ENCODE results near the gene SERINC5. TPM values are rescaled to one million over a fixed set of nuclear protein-coding genes. Genes with fewer than 3 reads are reported as not detected.

SERINC5 gene
- total and polyA plus RNA-seq, 2 of the 4 experiments (the other 2 are of a cell fraction) = 5.0 to 8.1 TPM

GRCh38 chr5:80172067-80172695 is 83.7 kb downstream of the SERINC5 start:
- ChIA-PET POLR2A (ENCODE audit: unreplicated experiment) (no interaction called here), CTCF (no interaction called here)
- no peak overlapping the region for H3K18ac ChIP-seq (ENCODE audit: low read depth, low read length)
- H2BK120ac ChIP-seq (ENCODE audit: low read depth, low read length) = no peak overlapping the region
- no peaks in the 10 kb centered on the region for H4K20me1 ChIP-seq (ENCODE audit: insufficient read depth, low read length)
- no peak for ATAC-seq (ENCODE audit: low read depth)
- no peak overlapping the region for H3K14ac ChIP-seq (replicated peaks; ENCODE audit: low read depth, low read length)
- TF ChIP-seq MXI1 (IDR thresholded peaks at IDR 0.05; ENCODE audit: borderline replicate concordance, low read depth, low read length) (no peak), MAFK (IDR thresholded peaks at IDR 0.05; ENCODE audit: low read depth, low read length) (no peak), RFX5 (IDR thresholded peaks at IDR 0.05; ENCODE audit: low read depth, low read length) (no peak), BHLHE40 (IDR thresholded peaks at IDR 0.05; ENCODE audit: low read depth, low read length) (no peak), ELK1 (IDR thresholded peaks at IDR 0.05; ENCODE audit: borderline replicate concordance, low read depth, low read length) (no peak), FOS (IDR thresholded peaks at IDR 0.05; ENCODE audit: low read depth, low read length) (no peak), RAD21 (IDR thresholded peaks at IDR 0.05; ENCODE audit: low read length) (no peak), CTCF (conservative IDR thresholded peaks at IDR 0.05; ENCODE audit: low read depth, low read length) (no peak), CEBPB (IDR thresholded peaks at IDR 0.05; ENCODE audit: low read depth, low read length) (no peak), SMC3 (IDR thresholded peaks at IDR 0.05; ENCODE audit: low read depth, low read length) (no peak), USF2 (IDR thresholded peaks at IDR 0.05; ENCODE audit: low read depth, low read length) (no peak), MAZ (IDR thresholded peaks at IDR 0.05; ENCODE audit: borderline replicate concordance, low read depth, low read length) (no peak), NFE2L2 (IDR thresholded peaks at IDR 0.05; ENCODE audit: low read depth, low read length) (no peak), CHD1 (IDR thresholded peaks at IDR 0.05; ENCODE audit: low read depth, low read length) (no peak), RCOR1 (IDR thresholded peaks at IDR 0.05; ENCODE audit: insufficient replicate concordance, low read length) (no peak), POLR2A (IDR thresholded peaks at IDR 0.05; ENCODE audit: low read depth, low read length) (no peak)
- no peak overlapping the region for H2BK5ac ChIP-seq (ENCODE audit: low read depth, low read length, poor library complexity, severe bottlenecking)
- dilution Hi-C loops (cut with HindIII; ENCODE audit: low sequenced_read_pairs, unreplicated experiment) = no loop called here
- no peak overlapping the region for H2AFZ ChIP-seq (replicated peaks; ENCODE audit: low read length, poor library complexity)
- no peak overlapping the region for H3K27ac ChIP-seq (ENCODE audit: insufficient read depth, low read length)
- no peak overlapping the region for H4K91ac ChIP-seq (ENCODE audit: insufficient read depth, low read depth, low read length)
- H4K5ac ChIP-seq (ENCODE audit: low read depth, low read length) = no peak overlapping the region
- DNase-seq = no peak
- H3K27me3 ChIP-seq (ENCODE audit: control insufficient read depth, insufficient read depth, low read length) = no peaks in the 10 kb centered on the region
- no peak overlapping the region for H2BK20ac ChIP-seq (ENCODE audit: low read depth, low read length)
- no peaks in the 10 kb centered on the region; a peak in 1 of 4 replicates for H3K79me1 ChIP-seq (ENCODE audit: low read depth in 1 of 2, low read length in 2 of 2)
- intact Hi-C loops (cut with micrococcal nuclease) = no loop called here
- no peak overlapping the region for H2BK15ac ChIP-seq (ENCODE audit: low read depth, low read length)
- 100% methylated on average over 1 of the region's 9 CpGs; no CpG with 5 or more reads in 1 of the 2 experiments for WGBS, 2 experiments (ENCODE audit: extremely low coverage in 2 of 2, insufficient read length in 1 of 2)
- H3K56ac ChIP-seq (ENCODE audit: extremely low read depth, insufficient read depth, low read length) = no peak overlapping the region
- no peak overlapping the region for H2AK5ac ChIP-seq (ENCODE audit: low read depth, low read length)
- H3K4me1 ChIP-seq (ENCODE audit: control insufficient read depth, insufficient read depth, low read length) = no peaks in the 10 kb centered on the region
- H3K4me3 ChIP-seq (ENCODE audit: insufficient read depth, low read depth, low read length) = no peak overlapping the region
- in situ Hi-C loops (cut with MboI; ENCODE audit: low sequenced_read_pairs) = no loop called here
- no TSS peak for BruUV-seq (replicated peaks)
- no peaks in the 10 kb centered on the region for H3K9me3 ChIP-seq (ENCODE audit: control insufficient read depth, insufficient read depth, low read length)
- no peaks in the 10 kb centered on the region for H3K36me3 ChIP-seq (ENCODE audit: control insufficient read depth, insufficient read depth, low read length)
- H3K4me2 ChIP-seq (ENCODE audit: low read depth, low read length) = no peak overlapping the region
- no peak overlapping the region for H3K9ac ChIP-seq (ENCODE audit: low read depth, low read length)
- no peak overlapping the region for H3K4ac ChIP-seq (ENCODE audit: low read depth, low read length)
- no peak overlapping the region for H2AK9ac ChIP-seq (replicated peaks; ENCODE audit: low read depth, low read length, poor library complexity)
- H4K8ac ChIP-seq (ENCODE audit: low read depth in 2 of 2, low read length in 2 of 2) = no peak overlapping the region
- H3K9me1 ChIP-seq (ENCODE audit: insufficient read depth, low read length) = no peaks in the 10 kb centered on the region
- no peak overlapping the region for H3K23ac ChIP-seq (ENCODE audit: low read depth, low read length)
